ENCODE results near the gene FNDC8.

Gene FNDC8

DNA sequence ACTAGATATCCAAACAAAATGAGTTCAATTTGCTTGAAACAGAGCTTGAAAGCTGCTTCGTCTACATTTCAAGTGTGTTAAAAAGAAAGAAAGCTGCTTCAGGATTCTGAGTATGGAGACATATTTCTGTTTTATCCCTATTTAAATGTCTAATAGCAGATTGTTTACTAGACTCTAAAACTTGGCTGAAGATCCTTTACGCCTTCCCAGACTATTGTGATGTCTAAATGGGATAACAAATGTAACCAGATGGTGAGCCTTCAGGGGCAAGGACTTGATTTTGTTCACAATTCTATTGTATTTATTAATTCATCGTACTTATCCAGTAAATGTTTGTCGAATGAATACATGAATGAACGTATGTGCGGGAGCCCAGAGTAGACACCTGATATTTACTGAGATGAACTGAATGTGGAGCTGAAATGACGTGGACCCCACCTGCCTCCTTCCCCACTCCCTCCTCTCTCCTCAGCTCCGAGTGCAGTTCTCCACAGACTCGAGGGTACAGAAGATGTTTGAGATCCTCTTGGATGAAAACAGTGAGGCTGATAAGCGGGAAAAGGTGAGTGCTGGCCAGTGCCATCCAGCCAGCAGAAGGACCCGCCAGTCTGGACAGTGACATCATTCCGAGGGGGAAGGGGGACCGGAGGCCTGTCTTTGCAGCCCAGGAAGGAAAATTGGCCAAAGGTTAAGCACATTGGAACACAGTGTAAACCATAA lies 31.2 kb downstream of the FNDC8 start:
- Histone ChIP-seq H3K27me3 (ENCODE audit: low read depth, low read length) (no peaks in the 10 kb centered on the region; the same call in 1 of the 2 replicates), H3K4me3 (ENCODE audit: low read length) (no peak overlapping the region), H3K9ac (ENCODE audit: low read length) (no peak overlapping the region), H3K27ac (ENCODE audit: low read length) (no peak overlapping the region), H3K36me3 (replicated peaks; ENCODE audit: low read depth, low read length) (no peaks in the 10 kb centered on the region), H3K9me3 (ENCODE audit: insufficient read depth, low read length) (no peaks in the 10 kb centered on the region), H3K4me1 (ENCODE audit: low read length) (no peaks in the 10 kb centered on the region), H3K79me2 (ENCODE audit: low read length) (no peaks in the 10 kb centered on the region), H3K4me2 (ENCODE audit: low read length) (no peak overlapping the region), H2AFZ (ENCODE audit: low read depth, low read length) (no peak overlapping the region), H4K20me1 (ENCODE audit: insufficient read depth, low read length) (no peaks in the 10 kb centered on the region)
- TF ChIP-seq, protein P1, sequence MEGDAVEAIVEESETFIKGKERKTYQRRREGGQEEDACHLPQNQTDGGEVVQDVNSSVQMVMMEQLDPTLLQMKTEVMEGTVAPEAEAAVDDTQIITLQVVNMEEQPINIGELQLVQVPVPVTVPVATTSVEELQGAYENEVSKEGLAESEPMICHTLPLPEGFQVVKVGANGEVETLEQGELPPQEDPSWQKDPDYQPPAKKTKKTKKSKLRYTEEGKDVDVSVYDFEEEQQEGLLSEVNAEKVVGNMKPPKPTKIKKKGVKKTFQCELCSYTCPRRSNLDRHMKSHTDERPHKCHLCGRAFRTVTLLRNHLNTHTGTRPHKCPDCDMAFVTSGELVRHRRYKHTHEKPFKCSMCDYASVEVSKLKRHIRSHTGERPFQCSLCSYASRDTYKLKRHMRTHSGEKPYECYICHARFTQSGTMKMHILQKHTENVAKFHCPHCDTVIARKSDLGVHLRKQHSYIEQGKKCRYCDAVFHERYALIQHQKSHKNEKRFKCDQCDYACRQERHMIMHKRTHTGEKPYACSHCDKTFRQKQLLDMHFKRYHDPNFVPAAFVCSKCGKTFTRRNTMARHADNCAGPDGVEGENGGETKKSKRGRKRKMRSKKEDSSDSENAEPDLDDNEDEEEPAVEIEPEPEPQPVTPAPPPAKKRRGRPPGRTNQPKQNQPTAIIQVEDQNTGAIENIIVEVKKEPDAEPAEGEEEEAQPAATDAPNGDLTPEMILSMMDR (IDR thresholded peaks at IDR 0.05; ENCODE audit: low read depth, low read length): no peak
- no peak for TF ChIP-seq EZH2phosphoT487 (IDR thresholded peaks at IDR 0.05; ENCODE audit: low read depth)

DNA sequence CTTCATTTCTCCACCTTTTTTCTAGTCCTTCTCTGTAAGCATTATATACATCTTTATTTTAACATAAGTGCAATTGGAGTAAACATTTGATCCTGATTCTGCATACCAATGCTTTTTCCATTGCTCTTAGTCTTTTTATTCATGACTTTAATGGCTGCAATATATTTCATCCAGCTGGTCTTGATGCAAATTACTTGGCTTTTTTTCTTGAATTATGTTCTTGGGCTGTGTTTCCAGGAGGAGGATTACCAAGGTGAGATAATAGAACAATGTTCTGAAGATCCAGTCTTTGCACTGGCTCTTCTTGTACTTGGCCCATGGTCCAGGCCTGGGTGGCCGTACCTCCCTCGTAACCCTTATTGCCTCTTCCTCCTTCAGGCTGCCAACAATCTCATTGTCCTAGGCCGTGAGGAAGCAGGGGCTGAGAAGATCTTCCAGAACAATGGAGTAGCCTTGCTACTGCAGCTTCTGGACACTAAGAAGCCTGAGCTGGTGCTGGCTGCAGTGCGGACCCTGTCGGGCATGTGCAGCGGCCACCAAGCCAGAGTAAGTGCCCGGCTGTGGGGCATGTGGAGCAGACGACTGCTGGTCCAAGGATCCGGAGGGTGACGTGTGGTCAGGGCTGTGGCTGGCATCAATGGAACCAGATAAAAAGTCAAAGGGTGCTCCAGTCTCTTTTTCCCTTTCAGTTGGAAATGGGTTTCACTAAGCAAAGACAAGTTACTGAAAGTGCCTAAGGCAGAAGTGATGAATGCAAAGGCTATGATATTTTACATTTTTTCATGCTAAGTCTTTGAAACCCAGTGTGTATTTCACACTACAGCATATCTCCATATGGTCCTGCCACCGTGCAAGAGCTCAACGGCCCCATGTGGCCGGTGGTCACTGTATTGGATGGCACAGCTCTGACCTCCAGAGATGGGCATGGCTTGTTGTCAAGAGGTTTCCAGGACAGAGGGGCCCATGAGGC lies 33.1 kb downstream of the FNDC8 start:
- H3K79me2 ChIP-seq (ENCODE audit: low read length): no peaks in the 10 kb centered on the region
- no peaks in the 10 kb centered on the region; the same call in 1 of the 2 replicates for H3K27me3 ChIP-seq (ENCODE audit: low read depth, low read length)

DNA sequence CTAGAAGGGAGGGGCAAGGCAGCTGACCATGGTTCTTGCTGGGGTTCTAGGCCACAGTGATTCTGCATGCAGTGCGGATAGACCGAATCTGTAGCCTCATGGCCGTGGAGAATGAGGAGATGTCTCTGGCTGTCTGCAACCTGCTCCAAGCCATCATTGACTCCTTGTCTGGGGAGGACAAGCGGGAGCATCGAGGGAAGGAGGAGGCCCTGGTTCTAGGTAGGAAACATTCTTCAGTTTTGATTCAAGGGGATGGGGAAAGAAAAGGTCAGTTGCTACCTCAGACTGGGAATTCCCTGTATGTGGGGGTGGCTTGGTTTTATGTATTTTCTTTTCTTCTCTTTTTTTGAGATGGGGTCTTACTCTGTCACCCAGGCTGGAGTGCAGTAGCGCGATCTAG lies 33.8 kb downstream of the FNDC8 start:
- Histone ChIP-seq H3K27me3 (ENCODE audit: low read depth, low read length) (no peaks in the 10 kb centered on the region; the same call in none of the 2 replicates), H3K36me3 (replicated peaks; ENCODE audit: low read depth, low read length) (no peaks in the 10 kb centered on the region), H3K9ac (ENCODE audit: low read length) (no peak overlapping the region), H3K4me1 (ENCODE audit: low read length) (no peaks in the 10 kb centered on the region), H2AFZ (ENCODE audit: low read depth, low read length) (no peak overlapping the region), H3K9me3 (ENCODE audit: insufficient read depth, low read length) (no peaks in the 10 kb centered on the region), H3K27ac (ENCODE audit: low read length) (no peak overlapping the region), H3K4me3 (ENCODE audit: low read length) (no peak overlapping the region), H4K20me1 (ENCODE audit: insufficient read depth, low read length) (no peaks in the 10 kb centered on the region), H3K79me2 (ENCODE audit: low read length) (no peaks in the 10 kb centered on the region), H3K4me2 (ENCODE audit: low read length) (no peak overlapping the region)
- TF ChIP-seq, protein P1 (IDR thresholded peaks at IDR 0.05; ENCODE audit: low read depth, low read length): no peak
- no peak for TF ChIP-seq EZH2phosphoT487 (IDR thresholded peaks at IDR 0.05; ENCODE audit: low read depth)

More for the DNA sequence above, 33.1 kb downstream of the FNDC8 start:
- Histone ChIP-seq H2AFZ (ENCODE audit: low read depth, low read length) (no peak overlapping the region), H3K9ac (ENCODE audit: low read length) (no peak overlapping the region), H3K4me1 (ENCODE audit: low read length) (no peaks in the 10 kb centered on the region), H3K4me3 (ENCODE audit: low read length) (no peak overlapping the region), H3K36me3 (replicated peaks; ENCODE audit: low read depth, low read length) (no peaks in the 10 kb centered on the region), H4K20me1 (ENCODE audit: insufficient read depth, low read length) (no peaks in the 10 kb centered on the region), H3K9me3 (ENCODE audit: insufficient read depth, low read length) (no peaks in the 10 kb centered on the region), H3K4me2 (ENCODE audit: low read length) (no peak overlapping the region), H3K27ac (ENCODE audit: low read length) (no peak overlapping the region)
- TF ChIP-seq, protein P1 (IDR thresholded peaks at IDR 0.05; ENCODE audit: low read depth, low read length): no peak
- no peak for TF ChIP-seq EZH2phosphoT487 (IDR thresholded peaks at IDR 0.05; ENCODE audit: low read depth)

DNA sequence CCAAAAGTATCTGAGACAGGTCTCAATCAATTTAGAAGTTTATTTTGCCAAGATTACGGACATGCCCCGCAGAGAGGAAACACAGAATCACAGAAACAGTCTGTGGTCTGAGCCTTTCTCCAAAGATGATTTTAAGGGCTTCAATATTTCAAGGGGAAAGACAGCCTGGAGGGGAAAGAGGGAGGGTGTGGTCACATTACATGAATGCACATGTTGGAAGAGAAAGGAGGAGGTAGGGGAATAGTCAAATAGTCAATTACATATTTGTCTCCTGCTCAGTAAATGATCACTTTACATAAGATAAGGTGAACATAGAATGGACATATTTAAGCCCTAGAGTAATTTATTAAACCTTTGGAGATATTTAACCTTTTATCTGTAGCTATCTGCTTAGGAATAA lies 38.5 kb downstream of the FNDC8 start:
- Histone ChIP-seq H3K4me1 (ENCODE audit: low read length) (no peaks in the 10 kb centered on the region), H3K79me2 (ENCODE audit: low read length) (no peaks in the 10 kb centered on the region), H3K4me3 (ENCODE audit: low read length) (no peak overlapping the region), H2AFZ (ENCODE audit: low read depth, low read length) (no peak overlapping the region), H4K20me1 (ENCODE audit: insufficient read depth, low read length) (no peaks in the 10 kb centered on the region), H3K9ac (ENCODE audit: low read length) (no peak overlapping the region), H3K27me3 (ENCODE audit: low read depth, low read length) (peaks cover 16% of the 10 kb centered on the region), H3K27ac (ENCODE audit: low read length) (no peak overlapping the region), H3K9me3 (ENCODE audit: insufficient read depth, low read length) (no peaks in the 10 kb centered on the region), H3K36me3 (replicated peaks; ENCODE audit: low read depth, low read length) (no peaks in the 10 kb centered on the region), H3K4me2 (ENCODE audit: low read length) (no peak overlapping the region)
- TF ChIP-seq, protein P1 (IDR thresholded peaks at IDR 0.05; ENCODE audit: low read depth, low read length): no peak
- TF ChIP-seq EZH2phosphoT487 (IDR thresholded peaks at IDR 0.05; ENCODE audit: low read depth): no peak
